ENCODE results near the gene SPIRE2. TPM values are rescaled to one million over a fixed set of nuclear protein-coding genes. Genes with fewer than 3 reads are reported as not detected.

SPIRE2 gene
- total RNA-seq, 1 experiment from 2014 or later, result 21.7 TPM

- TF ChIP-seq TCF7L2 (IDR thresholded peaks at IDR 0.05; ENCODE audit: low read depth, low read length), result no peak
- no peak for TF ChIP-seq REST (IDR thresholded peaks at IDR 0.05; ENCODE audit: insufficient read depth in 1 of 2, low read depth in 2 of 2, low read length in 1 of 2)
- no peak for TF ChIP-seq CTCF (IDR thresholded peaks at IDR 0.05)
- TF ChIP-seq POLR2AphosphoS5 (IDR thresholded peaks at IDR 0.05; ENCODE audit: low read depth, low read length), result no peak
- TF ChIP-seq SIN3A (IDR thresholded peaks at IDR 0.05; ENCODE audit: borderline replicate concordance, insufficient read depth, low read depth, low read length), result no peak
- intact Hi-C loops (cut with micrococcal nuclease; ENCODE audit: unreplicated experiment), result loop anchor here (5.0 to 10.0 kb wide), 2 partner anchors 47 to 110 kb away; partner anchors contain the start of gene FANCA
- in situ Hi-C loops (cut with HindIII; ENCODE audit: low pct_unique_long_range_greater_than_20kb, low sequenced_read_pairs), result no loop called here
- Histone ChIP-seq H3K4me3 (ENCODE audit: low read depth in 2 of 2, low read length in 2 of 2) (no peak overlapping the region), H3K36me3 (ENCODE audit: control insufficient read depth, insufficient read depth, low read length) (no peaks in the 10 kb centered on the region; the same call in none of the 2 replicates), H3K27me3 (ENCODE audit: control insufficient read depth, insufficient read depth, low read length) (no peaks in the 10 kb centered on the region), H3K27ac (ENCODE audit: low read length) (no peak overlapping the region), H3K9me3 (ENCODE audit: control insufficient read depth, insufficient read depth, low read depth, low read length) (no peaks in the 10 kb centered on the region), H3K4me1 (ENCODE audit: control insufficient read depth, insufficient read depth, low read length) (no peaks in the 10 kb centered on the region)
- DNase-seq (ENCODE audit: low read depth, low spot score) (no peak), ATAC-seq (no peak)
- POLR2A ChIA-PET, result no interaction called here
- CTCF ChIA-PET, result interaction anchor here (0.6 kb wide), 1 partner anchor 26 kb away, joined by 9 read pairs; no protein-coding TSS in a partner anchor
- no TSS peak for BruUV-seq (replicated peaks)
Observed at GRCh38 chr16:89864527-89864820, 36.2 kb downstream of the SPIRE2 start.

- POLR2A ChIA-PET, result no interaction called here
- no peak for DNase-seq (ENCODE audit: low read depth, low spot score)
Observed at GRCh38 chr16:89867918-89868317, 39.6 kb downstream of the SPIRE2 start.

GRCh38 chr16:89869911-89870310 lies 41.6 kb downstream of the SPIRE2 start:
- intact Hi-C loops (cut with micrococcal nuclease; ENCODE audit: unreplicated experiment), result loop anchor here (10.0 kb wide), 1 partner anchor 115 kb away; no protein-coding TSS in a partner anchor
- in situ Hi-C loops (cut with HindIII; ENCODE audit: low pct_unique_long_range_greater_than_20kb, low sequenced_read_pairs), result no loop called here
- Histone ChIP-seq H3K27ac (ENCODE audit: low read length) (no peak overlapping the region), H3K4me1 (ENCODE audit: control insufficient read depth, insufficient read depth, low read length) (peaks cover 2% of the 10 kb centered on the region; the same call in 1 of the 2 replicates), H3K36me3 (ENCODE audit: control insufficient read depth, insufficient read depth, low read length) (no peaks in the 10 kb centered on the region; the same call in 1 of the 2 replicates), H3K27me3 (ENCODE audit: control insufficient read depth, insufficient read depth, low read length) (no peaks in the 10 kb centered on the region), H3K4me3 (ENCODE audit: low read depth in 2 of 2, low read length in 2 of 2) (no peak overlapping the region), H3K9me3 (ENCODE audit: control insufficient read depth, insufficient read depth, low read depth, low read length) (no peaks in the 10 kb centered on the region)
- POLR2A ChIA-PET, result no interaction called here
- ATAC-seq (no peak), DNase-seq (ENCODE audit: low read depth, low spot score) (no peak)
- BruUV-seq (replicated peaks), result no TSS peak
- TF ChIP-seq TCF7L2 (IDR thresholded peaks at IDR 0.05; ENCODE audit: low read depth, low read length) (no peak), CTCF (IDR thresholded peaks at IDR 0.05) (no peak), REST (IDR thresholded peaks at IDR 0.05; ENCODE audit: insufficient read depth in 1 of 2, low read depth in 2 of 2, low read length in 1 of 2) (no peak), SIN3A (IDR thresholded peaks at IDR 0.05; ENCODE audit: borderline replicate concordance, insufficient read depth, low read depth, low read length) (no peak), POLR2AphosphoS5 (IDR thresholded peaks at IDR 0.05; ENCODE audit: low read depth, low read length) (no peak)
- CTCF ChIA-PET, result interaction anchor here (0.7 kb wide), 1 partner anchor 81 kb away, joined by 3 read pairs; no protein-coding TSS in a partner anchor

More at GRCh38 chr16:89867918-89868317, 39.6 kb downstream of the SPIRE2 start:
- CTCF ChIA-PET, result no interaction called here
- no peaks in the 10 kb centered on the region for H3K9me3 ChIP-seq (ENCODE audit: control insufficient read depth, insufficient read depth, low read depth, low read length)
- BruUV-seq (replicated peaks), result no TSS peak
- no peak overlapping the region for H3K4me3 ChIP-seq (ENCODE audit: low read depth in 2 of 2, low read length in 2 of 2)
- no peaks in the 10 kb centered on the region for H3K4me1 ChIP-seq (ENCODE audit: control insufficient read depth, insufficient read depth, low read length)
- no peak overlapping the region for H3K27ac ChIP-seq (ENCODE audit: low read length)
- no peak for TF ChIP-seq POLR2AphosphoS5 (IDR thresholded peaks at IDR 0.05; ENCODE audit: low read depth, low read length)
- no peak for ATAC-seq
- intact Hi-C loops (cut with micrococcal nuclease; ENCODE audit: unreplicated experiment) (loop anchor here (10.0 kb wide), 1 partner anchor 113 kb away; no protein-coding TSS in a partner anchor), in situ Hi-C loops (cut with HindIII; ENCODE audit: low pct_unique_long_range_greater_than_20kb, low sequenced_read_pairs) (no loop called here)
- H3K36me3 ChIP-seq (ENCODE audit: control insufficient read depth, insufficient read depth, low read length), result no peaks in the 10 kb centered on the region; the same call in 1 of the 2 replicates
- H3K27me3 ChIP-seq (ENCODE audit: control insufficient read depth, insufficient read depth, low read length), result no peaks in the 10 kb centered on the region

Data from Panc1 (cell line).